LNCaP clone FGC (cell line): Measurements from ENCODE around the gene AP3D1.
"Not testable (repeated sequence)": the region's sequence is repeated elsewhere in the genome, so short reads cannot be mapped to it uniquely, and the experiment has no call there.

Experiments
- DNase-seq: peaks from one replicate; pipeline ENCODE4 v3.0.0-alpha.2; 2011; ENCODE audit warnings: low read depth
- H3K4me3 ChIP-seq: 2 replicates; pipeline ENCODE4 v1.5.1; 2011; ENCODE audit warnings: mild to moderate bottlenecking, low read depth, low read length, control low read depth
- TF ChIP-seq, protein P1 (sequence below): IDR thresholded peaks from 2 replicates; pipeline ENCODE4 v1.5.1; 2012; ENCODE audit warnings: mild to moderate bottlenecking; ENCODE audit not compliant: control insufficient read depth, insufficient read depth; ENCODE audit errors: extremely low read depth

AP3D1 gene

DNA sequence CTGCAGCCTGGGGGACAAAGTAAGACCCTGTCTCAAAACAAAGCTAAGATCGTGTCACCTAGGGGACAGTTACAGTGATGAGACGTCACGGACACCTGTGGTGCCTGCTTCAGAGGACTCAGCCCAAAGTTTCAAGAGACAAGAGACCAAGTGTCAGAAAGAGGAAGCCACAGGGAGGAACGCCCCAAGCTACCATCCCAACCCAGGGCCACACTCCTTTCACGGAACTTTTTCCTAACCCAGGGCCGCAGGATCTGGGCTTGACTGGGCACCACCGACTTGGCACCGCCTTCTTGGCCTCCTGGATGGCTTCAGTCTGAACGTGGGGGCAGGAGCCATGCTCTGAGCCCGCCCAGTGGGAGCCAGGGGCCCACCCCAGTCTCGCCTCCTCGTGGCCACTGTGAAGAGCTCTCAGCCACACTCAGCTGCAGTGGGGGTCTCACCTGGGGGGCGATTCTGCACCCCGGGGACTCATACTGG, 63.7 kb downstream of the AP3D1 start:
- H3K4me3 ChIP-seq = no peak overlapping the region
- DNase-seq = no peak
- TF ChIP-seq, protein P1, sequence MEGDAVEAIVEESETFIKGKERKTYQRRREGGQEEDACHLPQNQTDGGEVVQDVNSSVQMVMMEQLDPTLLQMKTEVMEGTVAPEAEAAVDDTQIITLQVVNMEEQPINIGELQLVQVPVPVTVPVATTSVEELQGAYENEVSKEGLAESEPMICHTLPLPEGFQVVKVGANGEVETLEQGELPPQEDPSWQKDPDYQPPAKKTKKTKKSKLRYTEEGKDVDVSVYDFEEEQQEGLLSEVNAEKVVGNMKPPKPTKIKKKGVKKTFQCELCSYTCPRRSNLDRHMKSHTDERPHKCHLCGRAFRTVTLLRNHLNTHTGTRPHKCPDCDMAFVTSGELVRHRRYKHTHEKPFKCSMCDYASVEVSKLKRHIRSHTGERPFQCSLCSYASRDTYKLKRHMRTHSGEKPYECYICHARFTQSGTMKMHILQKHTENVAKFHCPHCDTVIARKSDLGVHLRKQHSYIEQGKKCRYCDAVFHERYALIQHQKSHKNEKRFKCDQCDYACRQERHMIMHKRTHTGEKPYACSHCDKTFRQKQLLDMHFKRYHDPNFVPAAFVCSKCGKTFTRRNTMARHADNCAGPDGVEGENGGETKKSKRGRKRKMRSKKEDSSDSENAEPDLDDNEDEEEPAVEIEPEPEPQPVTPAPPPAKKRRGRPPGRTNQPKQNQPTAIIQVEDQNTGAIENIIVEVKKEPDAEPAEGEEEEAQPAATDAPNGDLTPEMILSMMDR = no peak

DNA sequence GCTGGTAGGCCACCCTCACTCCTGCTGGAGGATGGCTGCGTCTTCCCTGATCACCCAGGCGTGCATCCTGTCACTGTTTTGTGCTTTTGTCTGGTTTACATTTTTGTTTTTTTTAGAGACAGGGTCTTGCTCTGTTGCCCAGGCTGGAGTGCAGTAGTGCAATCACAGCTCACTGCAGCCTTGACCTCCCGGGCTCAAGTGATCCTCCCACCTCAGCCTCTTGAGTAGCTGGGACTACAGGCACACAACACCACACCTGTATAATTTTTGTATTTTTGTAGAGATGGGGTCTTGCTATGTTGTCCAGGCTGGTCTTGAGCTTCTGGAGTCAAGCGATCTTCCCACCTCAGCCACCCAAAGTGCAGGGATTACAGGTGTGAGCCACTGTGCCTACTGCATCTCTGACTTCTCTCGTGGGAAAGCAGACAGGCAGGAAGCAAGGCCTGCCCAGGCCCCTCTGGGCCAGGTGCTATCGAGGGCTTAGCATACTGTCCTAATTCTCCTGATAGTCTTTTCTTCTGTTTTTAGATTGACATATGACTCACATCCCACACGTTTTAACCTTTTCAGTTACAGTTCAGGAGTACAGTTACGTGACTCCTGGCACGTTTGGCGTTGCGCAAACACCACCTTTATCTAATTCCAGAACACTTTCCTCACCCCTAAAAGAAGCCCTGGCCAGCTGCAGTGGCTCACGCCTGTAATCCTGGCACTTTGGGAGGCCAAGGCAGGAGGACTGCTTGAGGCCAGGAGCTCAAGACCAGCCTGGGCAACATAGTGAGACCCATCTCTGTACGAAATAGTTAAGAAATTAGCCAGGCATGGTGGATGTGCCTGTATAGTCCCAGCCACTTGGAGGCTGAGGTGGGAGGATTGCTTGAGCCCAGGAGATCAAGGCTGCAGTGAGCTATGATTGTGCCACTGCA, 64.4 kb downstream of the AP3D1 start:
- not testable (repeated sequence) for DNase-seq, H3K4me3 ChIP-seq

DNA sequence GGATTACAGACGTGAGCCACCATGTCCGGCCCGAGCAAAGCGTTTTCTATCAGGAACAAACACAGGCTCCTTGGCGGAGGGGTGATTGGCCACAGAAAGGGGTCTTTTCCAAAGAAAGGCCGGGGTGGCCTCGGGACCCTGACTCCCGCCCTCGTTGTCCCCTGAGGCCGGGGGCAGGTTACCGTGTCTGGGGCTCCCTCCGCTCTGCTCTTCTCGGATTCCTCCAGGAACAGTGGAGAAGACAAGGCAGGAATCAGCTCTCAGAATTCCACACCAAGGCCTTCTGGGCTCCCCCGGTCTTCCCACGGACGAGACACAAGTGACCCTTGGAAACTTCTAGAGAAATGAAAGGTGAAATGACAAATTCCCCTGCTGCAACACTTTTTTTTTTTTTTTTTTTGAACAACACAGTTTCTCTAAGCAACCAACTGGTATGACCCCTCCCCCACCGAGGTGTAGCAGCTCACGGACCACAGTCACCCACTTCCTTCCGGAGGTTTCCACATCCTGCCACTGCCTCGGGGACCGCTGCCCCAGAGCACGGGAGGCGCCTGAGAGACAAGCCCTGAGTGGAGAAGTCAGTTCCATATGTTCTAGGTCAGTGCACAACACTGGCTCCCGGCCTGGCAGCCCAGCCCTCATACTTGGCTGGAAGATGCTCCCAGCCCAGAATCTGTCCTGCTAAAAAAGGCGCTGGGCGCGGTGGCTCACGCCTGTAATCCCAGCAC, 66.2 kb downstream of the AP3D1 start:
- TF ChIP-seq, protein P1 = no peak
- no peak for DNase-seq
- H3K4me3 ChIP-seq = no peak overlapping the region

DNA sequence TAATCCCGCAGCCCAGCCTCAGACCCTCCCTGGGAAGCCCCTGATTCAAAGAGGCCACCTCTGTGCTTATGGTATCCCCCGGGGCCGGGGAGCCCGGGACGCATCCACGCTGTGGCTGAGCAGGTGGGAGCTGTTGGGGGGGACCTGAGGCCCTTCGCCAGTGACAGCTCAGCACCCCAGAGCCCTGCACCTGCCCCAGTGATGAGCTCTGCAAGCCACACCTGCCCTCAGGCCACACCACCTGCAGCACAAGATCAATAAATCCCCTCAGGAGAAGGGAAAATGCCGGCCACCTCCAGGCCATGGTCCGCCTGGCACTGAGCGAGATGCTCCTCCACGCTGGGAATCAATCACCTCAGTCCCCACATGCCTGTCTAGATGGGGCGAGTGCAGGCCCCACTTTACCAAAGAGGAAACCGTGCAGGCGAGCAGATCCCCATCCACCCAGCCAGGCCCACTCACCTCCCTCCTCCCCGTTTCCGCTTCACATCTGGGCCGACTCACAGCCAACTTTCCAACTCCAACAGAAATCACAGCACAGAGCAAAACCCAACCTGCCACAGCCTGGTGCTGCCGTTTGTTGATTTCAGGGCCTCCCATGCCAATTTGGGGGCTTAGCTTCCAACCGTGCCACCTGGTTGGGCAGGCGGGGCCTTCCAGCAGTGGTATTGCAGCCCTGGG, 68.1 kb downstream of the AP3D1 start:
- TF ChIP-seq, protein P1 = no peak
- no peak overlapping the region for H3K4me3 ChIP-seq
- no peak for DNase-seq

DNA sequence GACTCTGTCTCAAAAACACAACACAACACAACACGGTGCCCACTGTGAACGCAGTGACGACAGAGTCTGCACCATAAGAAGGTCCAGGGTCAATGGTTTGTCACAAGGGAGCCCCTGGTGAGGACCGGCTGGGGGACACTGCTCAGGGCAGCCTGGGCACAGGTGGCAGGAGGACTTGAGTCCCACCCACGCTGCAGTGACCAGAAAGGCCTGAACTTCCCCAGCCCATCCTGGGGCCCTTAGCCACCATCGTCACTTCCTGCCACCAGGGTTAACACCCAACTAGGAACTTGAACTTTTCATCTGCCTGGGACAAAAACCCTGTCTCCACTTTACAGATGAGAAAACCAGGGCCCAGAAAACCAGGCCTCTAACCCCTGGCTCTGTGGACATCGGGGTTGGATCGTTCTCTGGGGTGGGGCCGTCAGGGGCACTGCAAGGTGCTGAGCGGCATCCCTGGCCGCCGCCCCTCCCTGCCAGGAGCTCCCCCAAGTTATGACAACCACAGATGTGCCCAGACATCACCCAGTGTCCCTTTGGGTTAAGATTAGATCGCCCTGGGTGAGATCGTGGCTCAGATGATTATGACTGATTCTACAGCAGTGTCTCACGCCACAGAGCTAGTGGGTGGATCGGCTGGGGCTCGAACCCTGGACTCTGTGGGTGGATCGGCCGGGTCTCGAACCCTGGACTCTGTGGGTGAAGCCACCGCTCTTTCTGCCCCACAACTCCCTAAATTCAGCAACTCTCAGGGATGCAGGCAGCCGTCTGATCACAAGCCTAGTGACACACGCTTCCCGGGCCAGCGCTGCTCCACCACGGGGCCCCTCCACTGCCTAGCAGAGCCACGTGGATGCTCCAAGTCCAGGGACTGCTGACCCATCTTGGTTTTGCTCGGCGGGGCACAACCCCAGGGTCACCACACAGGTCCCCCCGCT, 69.2 kb downstream of the AP3D1 start:
- TF ChIP-seq, protein P1 = no peak
- no peak overlapping the region for H3K4me3 ChIP-seq
- no peak for DNase-seq

DNA sequence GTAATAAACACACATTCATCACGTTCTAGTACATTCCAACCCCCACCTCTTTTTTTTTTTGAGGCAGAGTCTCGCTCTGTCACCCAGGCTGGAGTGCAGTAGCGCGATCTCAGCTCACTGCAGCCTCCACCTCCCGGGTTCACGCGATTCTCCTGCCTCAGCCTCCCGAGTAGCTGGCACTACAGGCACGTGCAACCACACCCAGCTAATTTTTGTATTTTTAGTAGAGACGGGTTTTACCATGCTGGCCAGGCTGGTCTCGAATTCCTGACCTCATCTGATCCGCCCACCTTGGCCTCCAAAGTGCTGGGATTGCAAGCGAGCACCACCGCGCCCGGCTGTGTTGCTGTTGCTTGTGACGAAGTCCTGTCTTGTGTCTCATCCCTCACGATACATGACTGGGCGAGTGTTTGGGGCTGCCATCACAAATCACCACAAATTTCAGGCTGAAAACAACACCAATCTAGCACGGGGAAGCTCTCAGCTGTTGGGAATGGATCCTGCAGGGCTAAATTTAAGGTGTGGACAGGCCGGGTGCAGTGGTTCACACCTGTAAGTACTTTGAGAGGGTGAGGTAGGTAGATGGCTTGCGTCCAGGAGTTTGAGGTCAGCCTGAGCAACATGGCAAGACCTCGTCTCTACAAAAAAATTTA, 70.9 kb downstream of the AP3D1 start:
- TF ChIP-seq, protein P1 = no peak
- no peak overlapping the region for H3K4me3 ChIP-seq
- no peak for DNase-seq
